IMR-90 (cell line): Measurements from ENCODE around the gene ADGRL3. TPM values are rescaled to one million over a fixed set of nuclear protein-coding genes. Genes with fewer than 3 reads are reported as not detected.

Experiments used
- ATAC-seq: fragments of 200-7000 bp; cut with Tn5 transposase; 2 replicates; pipeline ENCODE4 v1.9.1; 2020; ENCODE audit warnings: low read depth, mild to moderate bottlenecking, moderate library complexity
- BruUV-seq: library from RNA; stranded (reverse); fragments of 400-500 nt; replicated peaks from 2 replicates; lab custom pipeline; 2021; lab: Mats Ljungman, UMichigan
- CTCF ChIA-PET: fragments of 300-600 bp; formaldehyde crosslinking; extraction: SDS; loops from one replicate; lab custom pipeline; 2021; ENCODE audit warnings: antibody characterized with exemption; lab: Yijun Ruan, JAX
- POLR2A ChIA-PET: fragments of 300-600 bp; sonication (Branson Sonifier 250); formaldehyde crosslinking; loops from one replicate; lab custom pipeline; 2022; ENCODE audit warnings: antibody characterized with exemption; ENCODE audit not compliant: unreplicated experiment; lab: Charles Lee
- DNase-seq: peaks from one replicate; pipeline ENCODE4 v3.0.0; 2013
- H2AFZ ChIP-seq: replicated peaks from 2 replicates; pipeline ENCODE3; 2013; ENCODE audit warnings: low read length, mild to moderate bottlenecking; ENCODE audit not compliant: poor library complexity
- H2AK5ac ChIP-seq: 2 replicates; pipeline ENCODE4 v1.6.1; 2013; ENCODE audit warnings: low read depth, low read length, inconsistent platforms
- H2AK9ac ChIP-seq: replicated peaks from 2 replicates; pipeline ENCODE3; 2013; ENCODE audit warnings: mild to moderate bottlenecking, low read depth, low read length, moderate library complexity; ENCODE audit not compliant: poor library complexity
- H2BK120ac ChIP-seq: 2 replicates; pipeline ENCODE4 v1.6.1; 2013; ENCODE audit warnings: low read depth, low read length, inconsistent platforms
- H2BK15ac ChIP-seq: 3 replicates; pipeline ENCODE4 v1.6.1; 2013; ENCODE audit warnings: low read depth, low read length, inconsistent platforms
- H2BK20ac ChIP-seq: 2 replicates; pipeline ENCODE4 v1.6.1; 2013; ENCODE audit warnings: low read depth, mild to moderate bottlenecking, inconsistent platforms, low read length, moderate library complexity
- H2BK5ac ChIP-seq: 2 replicates; pipeline ENCODE4 v1.6.1; 2013; ENCODE audit warnings: mild to moderate bottlenecking, low read depth, low read length, inconsistent platforms; ENCODE audit not compliant: poor library complexity, severe bottlenecking
- H3K14ac ChIP-seq: replicated peaks from 2 replicates; pipeline ENCODE4 v1.6.1; 2013; ENCODE audit warnings: low read depth, low read length, inconsistent platforms
- H3K18ac ChIP-seq: 2 replicates; pipeline ENCODE4 v1.6.1; 2013; ENCODE audit warnings: low read depth, low read length, control low read depth
- H3K23ac ChIP-seq: 2 replicates; pipeline ENCODE4 v1.6.1; 2013; ENCODE audit warnings: low read depth, low read length, inconsistent platforms
- H3K27ac ChIP-seq: 2 replicates; pipeline ENCODE4 v1.5.1; 2013; ENCODE audit warnings: mild to moderate bottlenecking, control low read depth, low read length; ENCODE audit not compliant: insufficient read depth
- H3K27me3 ChIP-seq: 2 replicates; pipeline ENCODE4 v1.6.1; 2013; ENCODE audit warnings: low read length; ENCODE audit not compliant: control insufficient read depth, insufficient read depth
- H3K36me3 ChIP-seq: 2 replicates; pipeline ENCODE4 v1.6.1; 2013; ENCODE audit warnings: low read length, mixed read lengths; ENCODE audit not compliant: control insufficient read depth, insufficient read depth
- H3K4ac ChIP-seq: 2 replicates; pipeline ENCODE4 v1.6.1; 2013; ENCODE audit warnings: low read depth, low read length, inconsistent platforms
- H3K4me1 ChIP-seq: 2 replicates; pipeline ENCODE4 v1.6.1; 2013; ENCODE audit warnings: low read length, mixed read lengths; ENCODE audit not compliant: control insufficient read depth, insufficient read depth
- H3K4me2 ChIP-seq: 2 replicates; pipeline ENCODE4 v1.6.1; 2013; ENCODE audit warnings: low read depth, mild to moderate bottlenecking, control low read depth, low read length, moderate library complexity
- H3K4me3 ChIP-seq: 2 replicates; pipeline ENCODE4 v1.5.1; 2013; ENCODE audit warnings: low read depth, mild to moderate bottlenecking, control low read depth, low read length, moderate library complexity; ENCODE audit not compliant: insufficient read depth
- H3K56ac ChIP-seq: 2 replicates; pipeline ENCODE4 v1.6.1; 2013; ENCODE audit warnings: low read length, inconsistent platforms; ENCODE audit not compliant: insufficient read depth; ENCODE audit errors: extremely low read depth
- H3K79me1 ChIP-seq, 2 experiments: 2 replicates each; pipeline ENCODE4 v1.6.1; 2013; ENCODE audit warnings: low read length in 2 of 2, inconsistent platforms in 1 of 2, low read depth in 1 of 2
- H3K9ac ChIP-seq: 2 replicates; pipeline ENCODE4 v1.6.1; 2013; ENCODE audit warnings: low read depth, low read length, control low read depth
- H3K9me1 ChIP-seq: 2 replicates; pipeline ENCODE4 v1.6.1; 2013; ENCODE audit warnings: low read length, inconsistent platforms; ENCODE audit not compliant: insufficient read depth
- H3K9me3 ChIP-seq: 2 replicates; pipeline ENCODE4 v1.6.1; 2013; ENCODE audit warnings: low read length; ENCODE audit not compliant: control insufficient read depth, insufficient read depth
- H4K20me1 ChIP-seq: 2 replicates; pipeline ENCODE4 v1.6.1; 2013; ENCODE audit warnings: low read length, inconsistent platforms; ENCODE audit not compliant: insufficient read depth
- H4K5ac ChIP-seq: 2 replicates; pipeline ENCODE4 v1.6.1; 2013; ENCODE audit warnings: mild to moderate bottlenecking, low read depth, low read length, control low read depth
- H4K8ac ChIP-seq, 2 experiments: 2 replicates each; pipeline ENCODE4 v1.6.1; 2013; ENCODE audit warnings: low read depth in 2 of 2, low read length in 2 of 2, control low read depth in 1 of 2, inconsistent platforms in 1 of 2
- H4K91ac ChIP-seq: 2 replicates; pipeline ENCODE4 v1.6.1; 2013; ENCODE audit warnings: low read depth, low read length, inconsistent platforms; ENCODE audit not compliant: insufficient read depth
- BHLHE40 ChIP-seq: fragments of 150-350 bp; IDR thresholded peaks from 2 replicates; pipeline ENCODE4 v1.6.1; 2016; ENCODE audit warnings: mild to moderate bottlenecking, low read depth, low read length
- CEBPB ChIP-seq: IDR thresholded peaks from 2 replicates; pipeline ENCODE4 v1.6.1; 2012; ENCODE audit warnings: low read depth, low read length, improper control_type of control experiment
- CHD1 ChIP-seq: IDR thresholded peaks from 2 replicates; pipeline ENCODE4 v1.6.1; 2012; ENCODE audit warnings: low read depth, low read length, improper control_type of control experiment
- CTCF ChIP-seq: conservative IDR thresholded peaks from 2 replicates; pipeline ENCODE4 v1.5.1; 2012; ENCODE audit warnings: mild to moderate bottlenecking, low read depth, low read length, improper control_type of control experiment
- FOS ChIP-seq: fragments of 150-350 bp; IDR thresholded peaks from 2 replicates; pipeline ENCODE4 v1.6.1; 2016; ENCODE audit warnings: low read depth, low read length
- MAFK ChIP-seq: IDR thresholded peaks from 2 replicates; pipeline ENCODE4 v1.6.1; 2012; ENCODE audit warnings: low read depth, low read length, improper control_type of control experiment
- MAZ ChIP-seq: IDR thresholded peaks from 2 replicates; pipeline ENCODE4 v1.6.1; 2012; ENCODE audit warnings: low read depth, mild to moderate bottlenecking, low read length, improper control_type of control experiment, moderate library complexity, borderline replicate concordance
- MXI1 ChIP-seq: IDR thresholded peaks from 2 replicates; pipeline ENCODE4 v1.6.1; 2012; ENCODE audit warnings: low read depth, mild to moderate bottlenecking, low read length, moderate library complexity, borderline replicate concordance
- NFE2L2 ChIP-seq: fragments of 150-350 bp; IDR thresholded peaks from 2 replicates; pipeline ENCODE4 v1.6.1; 2016; ENCODE audit warnings: low read depth, mild to moderate bottlenecking, low read length
- POLR2A ChIP-seq: IDR thresholded peaks from 2 replicates; pipeline ENCODE4 v1.6.1; 2012; ENCODE audit warnings: mild to moderate bottlenecking, low read depth, low read length
- RAD21 ChIP-seq: IDR thresholded peaks from 2 replicates; pipeline ENCODE4 v1.6.1; 2012; ENCODE audit warnings: low read length, improper control_type of control experiment
- RCOR1 ChIP-seq: IDR thresholded peaks from 2 replicates; pipeline ENCODE4 v1.6.1; 2012; ENCODE audit warnings: mild to moderate bottlenecking, low read length, improper control_type of control experiment; ENCODE audit not compliant: insufficient replicate concordance
- RFX5 ChIP-seq: IDR thresholded peaks from 2 replicates; pipeline ENCODE4 v1.8.0; 2012; ENCODE audit warnings: low read depth, mild to moderate bottlenecking, low read length, moderate library complexity
- SMC3 ChIP-seq: fragments of 150-350 bp; IDR thresholded peaks from 2 replicates; pipeline ENCODE4 v1.6.1; 2016; ENCODE audit warnings: low read depth, mild to moderate bottlenecking, antibody characterized with exemption, low read length, moderate library complexity
- USF2 ChIP-seq: fragments of 150-350 bp; IDR thresholded peaks from 2 replicates; pipeline ENCODE4 v1.6.1; 2017; ENCODE audit warnings: mild to moderate bottlenecking, antibody characterized with exemption, low read length, low read depth
- WGBS, 2 experiments: methylation state at CpG; one replicate each; pipeline versions ENCODE4 v1.1.5 to v1.1.7; 2013; ENCODE audit warnings: missing lambda C conversion rate in 2 of 2; ENCODE audit not compliant: insufficient read length in 1 of 2; ENCODE audit errors: extremely low coverage in 2 of 2; 5-methylcytosine and 5-hydroxymethylcytosine counted together
- dilution Hi-C: fragments of 300-500 bp; cut with HindIII; formaldehyde crosslinking; loops from one replicate; pipeline ENCODE4 v1.14.3; 2018; ENCODE audit warnings: low sequenced_read_pairs; ENCODE audit not compliant: unreplicated experiment
- in situ Hi-C: fragments of 300-500 bp; cut with MboI; formaldehyde crosslinking; loops from 3 replicates; pipeline ENCODE4 v1.14.3; 2019; ENCODE audit warnings: low sequenced_read_pairs, inconsistent platforms, mixed read lengths
- intact Hi-C: fragments of 100-400 bp; cut with micrococcal nuclease; formaldehyde crosslinking; loops from 2 replicates; pipeline ENCODE4 v1.10.0; 2022
- polyA plus RNA-seq, 3 experiments: library from polyadenylated mRNA; depleted of rRNA; stranded (reverse); fragments of >200 nt; gene quantifications; 2 replicates each; pipeline ENCODE4 v1.2.3, GENCODE V29; 2012; ENCODE audit warnings: low replicate concordance in 1 of 3
- total RNA-seq: library from RNA; depleted of rRNA; stranded (reverse); fragments of >200 nt; gene quantifications from 2 replicates; pipeline ENCODE4 v1.2.3, GENCODE V29; 2012
- TF ChIP-seq, protein P1 (sequence below): fragments of 150-350 bp; IDR thresholded peaks from 2 replicates; pipeline ENCODE4 v1.6.1; 2016; ENCODE audit warnings: low read depth, mild to moderate bottlenecking, low read length, moderate library complexity, borderline replicate concordance

ADGRL3 gene
- total and polyA plus RNA-seq, 2 of the 4 experiments (the other 2 are of a cell fraction), result 0.46 to 2.5 TPM

- Histone ChIP-seq H2AFZ (no peak overlapping the region), H4K8ac (no peak overlapping the region), H3K9me3 (no peaks in the 10 kb centered on the region), H2BK20ac (no peak overlapping the region), H3K36me3 (no peaks in the 10 kb centered on the region), H3K56ac (no peak overlapping the region), H4K91ac (no peak overlapping the region), H3K4ac (no peak overlapping the region), H3K4me2 (no peak overlapping the region), H3K27me3 (no peaks in the 10 kb centered on the region), H3K9ac (no peak overlapping the region), H2AK9ac (no peak overlapping the region), H2BK15ac (no peak overlapping the region), H4K5ac (no peak overlapping the region), H3K18ac (no peak overlapping the region), H3K23ac (no peak overlapping the region), H2BK120ac (no peak overlapping the region), H3K14ac (no peak overlapping the region), H2AK5ac (no peak overlapping the region), H4K20me1 (no peaks in the 10 kb centered on the region), H3K4me3 (no peak overlapping the region), H3K79me1 (no peaks in the 10 kb centered on the region), H3K9me1 (no peaks in the 10 kb centered on the region), H2BK5ac (no peak overlapping the region), H3K27ac (no peak overlapping the region), H3K4me1 (no peaks in the 10 kb centered on the region)
- ChIA-PET POLR2A (no interaction called here), CTCF (no interaction called here)
- ATAC-seq (no peak), DNase-seq (no peak)
- intact Hi-C loops (no loop called here), dilution Hi-C loops (no loop called here), in situ Hi-C loops (no loop called here)
- TF ChIP-seq RAD21, result no peak
- no peak for TF ChIP-seq MAZ
- no peak for TF ChIP-seq MXI1
- TF ChIP-seq RCOR1, result no peak
- TF ChIP-seq BHLHE40, result no peak
- TF ChIP-seq USF2, result no peak
- TF ChIP-seq, protein P1, sequence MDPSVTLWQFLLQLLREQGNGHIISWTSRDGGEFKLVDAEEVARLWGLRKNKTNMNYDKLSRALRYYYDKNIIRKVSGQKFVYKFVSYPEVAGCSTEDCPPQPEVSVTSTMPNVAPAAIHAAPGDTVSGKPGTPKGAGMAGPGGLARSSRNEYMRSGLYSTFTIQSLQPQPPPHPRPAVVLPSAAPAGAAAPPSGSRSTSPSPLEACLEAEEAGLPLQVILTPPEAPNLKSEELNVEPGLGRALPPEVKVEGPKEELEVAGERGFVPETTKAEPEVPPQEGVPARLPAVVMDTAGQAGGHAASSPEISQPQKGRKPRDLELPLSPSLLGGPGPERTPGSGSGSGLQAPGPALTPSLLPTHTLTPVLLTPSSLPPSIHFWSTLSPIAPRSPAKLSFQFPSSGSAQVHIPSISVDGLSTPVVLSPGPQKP, result no peak
- TF ChIP-seq RFX5, result no peak
- TF ChIP-seq POLR2A, result no peak
- no peak for TF ChIP-seq SMC3
- no peak for TF ChIP-seq CHD1
- TF ChIP-seq FOS, result no peak
- no peak for TF ChIP-seq CEBPB
- no peak for TF ChIP-seq CTCF
- no peak for TF ChIP-seq NFE2L2
- no peak for TF ChIP-seq MAFK
- no TSS peak for BruUV-seq
- WGBS, 2 experiments, result no CpG with 5 or more reads among the region's 8 CpGs
Observed at GRCh38 chr4:61248705-61249104, 48.6 kb downstream of the ADGRL3 start.
